Measurements from ENCODE around the gene SRGAP1.

- no peak for TF ChIP-seq CTCF (IDR thresholded peaks at IDR 0.05)
- TF ChIP-seq POLR2A (IDR thresholded peaks at IDR 0.05): no peak
- no peak for TF ChIP-seq EP300 (IDR thresholded peaks at IDR 0.05)
Measured at GRCh38 chr12:63836936-63837335, 7.6 kb upstream of the SRGAP1 start.

Data from upper lobe of left lung (tissue), 4 donors.